Endometrial microvascular endothelial cells (primary cell): ENCODE data around the gene ANAPC4. TPM values are rescaled to one million over a fixed set of nuclear protein-coding genes. Genes with fewer than 3 reads are reported as not detected.
"Not testable (repeated sequence)": the region's sequence is repeated elsewhere in the genome, so short reads cannot be mapped to it uniquely, and the experiment has no call there.

Source experiments
- in situ Hi-C: cut with HindIII; loops from 2 replicates; pipeline ENCODE4 v1.10.0; 2017; ENCODE audit warnings: low sequenced_read_pairs, low pct_unique_long_range_greater_than_20kb; ENCODE audit errors: inconsistent ontology term
- total RNA-seq: library from RNA; depleted of rRNA; stranded (reverse); fragments of >200 nt; gene quantifications from one replicate; pipeline ENCODE4 v1.2.3, GENCODE V29; 2015; ENCODE audit errors: inconsistent ontology term

The ANAPC4 gene, protein sequence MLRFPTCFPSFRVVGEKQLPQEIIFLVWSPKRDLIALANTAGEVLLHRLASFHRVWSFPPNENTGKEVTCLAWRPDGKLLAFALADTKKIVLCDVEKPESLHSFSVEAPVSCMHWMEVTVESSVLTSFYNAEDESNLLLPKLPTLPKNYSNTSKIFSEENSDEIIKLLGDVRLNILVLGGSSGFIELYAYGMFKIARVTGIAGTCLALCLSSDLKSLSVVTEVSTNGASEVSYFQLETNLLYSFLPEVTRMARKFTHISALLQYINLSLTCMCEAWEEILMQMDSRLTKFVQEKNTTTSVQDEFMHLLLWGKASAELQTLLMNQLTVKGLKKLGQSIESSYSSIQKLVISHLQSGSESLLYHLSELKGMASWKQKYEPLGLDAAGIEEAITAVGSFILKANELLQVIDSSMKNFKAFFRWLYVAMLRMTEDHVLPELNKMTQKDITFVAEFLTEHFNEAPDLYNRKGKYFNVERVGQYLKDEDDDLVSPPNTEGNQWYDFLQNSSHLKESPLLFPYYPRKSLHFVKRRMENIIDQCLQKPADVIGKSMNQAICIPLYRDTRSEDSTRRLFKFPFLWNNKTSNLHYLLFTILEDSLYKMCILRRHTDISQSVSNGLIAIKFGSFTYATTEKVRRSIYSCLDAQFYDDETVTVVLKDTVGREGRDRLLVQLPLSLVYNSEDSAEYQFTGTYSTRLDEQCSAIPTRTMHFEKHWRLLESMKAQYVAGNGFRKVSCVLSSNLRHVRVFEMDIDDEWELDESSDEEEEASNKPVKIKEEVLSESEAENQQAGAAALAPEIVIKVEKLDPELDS
- total RNA-seq = 33.5 TPM

DNA sequence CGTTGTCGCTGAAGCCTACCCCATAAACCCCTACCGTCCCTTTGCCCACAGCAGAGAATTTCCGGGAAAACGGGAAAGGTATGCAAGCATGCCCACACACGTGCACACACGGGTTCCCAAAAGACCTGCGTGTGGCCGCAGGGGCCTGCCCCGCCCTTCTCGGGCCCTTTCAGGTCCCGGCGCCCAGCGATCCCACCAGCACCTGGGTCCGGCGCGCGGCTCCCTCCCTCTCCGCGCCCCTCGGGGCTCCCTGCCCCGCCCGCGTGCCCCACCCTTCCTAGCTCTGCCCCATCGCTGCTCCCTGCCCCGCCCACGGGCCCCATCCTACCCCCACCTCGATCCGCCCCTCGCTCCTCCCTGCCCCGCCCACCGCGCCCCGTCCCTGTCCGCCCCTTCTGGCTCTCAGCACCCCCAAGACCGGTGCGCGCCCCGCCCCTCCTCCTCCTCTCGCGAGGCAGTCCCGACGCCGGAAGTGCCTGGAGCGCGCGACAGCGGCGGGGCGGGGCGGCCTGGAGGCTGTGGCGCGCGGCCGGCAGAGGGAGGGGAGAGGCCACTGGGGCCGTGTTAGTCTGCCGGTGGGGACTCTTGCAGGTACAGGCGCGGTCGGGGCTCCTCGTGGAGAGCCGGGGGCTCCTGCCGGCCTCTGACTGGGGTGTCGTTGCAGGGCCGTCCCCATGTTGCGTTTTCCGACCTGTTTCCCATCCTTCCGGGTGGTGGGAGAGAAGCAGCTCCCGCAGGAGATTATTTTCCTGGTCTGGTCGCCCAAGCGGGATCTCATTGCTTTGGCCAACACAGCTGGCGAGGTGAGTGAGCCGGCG is at the start of gene ANAPC4:
Gene ANAPC4 (plus strand): TSS at position 510 of the 818 bp plus-strand sequence. CDS start 165 bp downstream, at position 675.
- in situ Hi-C loops = no loop called here

DNA sequence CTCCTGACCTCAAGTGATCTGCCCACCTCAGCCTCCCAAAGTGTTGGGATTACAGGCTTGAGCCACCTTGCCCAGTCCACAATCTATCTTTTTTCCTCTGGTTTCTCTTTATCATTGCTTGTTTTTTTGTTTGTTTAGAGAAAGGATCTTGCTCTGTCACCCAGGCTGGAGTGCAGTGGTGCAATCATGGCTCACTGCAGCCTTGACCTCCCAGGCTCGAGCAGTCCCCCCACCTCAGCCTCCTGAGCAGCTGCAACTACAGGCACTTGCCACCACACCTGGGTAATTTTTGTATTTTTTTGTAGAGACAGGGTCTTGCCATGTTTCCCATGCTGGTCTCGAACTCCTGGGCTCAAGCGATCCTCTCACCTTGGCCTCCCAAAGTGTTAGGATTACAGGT is 48.6 kb upstream of the ANAPC4 start:
- in situ Hi-C loops = not testable (repeated sequence)

DNA sequence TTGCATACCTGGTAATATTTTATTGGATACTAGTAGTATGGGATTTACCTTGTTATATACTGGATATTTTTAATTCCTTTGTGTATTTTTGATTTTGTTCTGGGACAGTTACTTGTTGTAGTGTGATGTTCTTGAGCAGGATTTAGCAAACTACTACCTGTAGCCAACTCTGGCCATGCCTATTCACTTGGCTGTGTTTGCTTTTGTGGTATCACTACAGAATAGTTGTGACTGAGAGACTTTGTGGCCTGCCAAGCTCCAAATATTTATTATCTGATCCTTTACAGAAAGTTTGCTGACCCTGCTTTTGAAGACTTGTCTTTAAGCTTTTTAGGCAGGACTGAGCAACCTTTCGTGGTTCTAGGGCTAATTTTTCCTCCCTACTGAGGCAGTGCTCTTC is 46.7 kb upstream of the ANAPC4 start:
- in situ Hi-C loops = no loop called here

DNA sequence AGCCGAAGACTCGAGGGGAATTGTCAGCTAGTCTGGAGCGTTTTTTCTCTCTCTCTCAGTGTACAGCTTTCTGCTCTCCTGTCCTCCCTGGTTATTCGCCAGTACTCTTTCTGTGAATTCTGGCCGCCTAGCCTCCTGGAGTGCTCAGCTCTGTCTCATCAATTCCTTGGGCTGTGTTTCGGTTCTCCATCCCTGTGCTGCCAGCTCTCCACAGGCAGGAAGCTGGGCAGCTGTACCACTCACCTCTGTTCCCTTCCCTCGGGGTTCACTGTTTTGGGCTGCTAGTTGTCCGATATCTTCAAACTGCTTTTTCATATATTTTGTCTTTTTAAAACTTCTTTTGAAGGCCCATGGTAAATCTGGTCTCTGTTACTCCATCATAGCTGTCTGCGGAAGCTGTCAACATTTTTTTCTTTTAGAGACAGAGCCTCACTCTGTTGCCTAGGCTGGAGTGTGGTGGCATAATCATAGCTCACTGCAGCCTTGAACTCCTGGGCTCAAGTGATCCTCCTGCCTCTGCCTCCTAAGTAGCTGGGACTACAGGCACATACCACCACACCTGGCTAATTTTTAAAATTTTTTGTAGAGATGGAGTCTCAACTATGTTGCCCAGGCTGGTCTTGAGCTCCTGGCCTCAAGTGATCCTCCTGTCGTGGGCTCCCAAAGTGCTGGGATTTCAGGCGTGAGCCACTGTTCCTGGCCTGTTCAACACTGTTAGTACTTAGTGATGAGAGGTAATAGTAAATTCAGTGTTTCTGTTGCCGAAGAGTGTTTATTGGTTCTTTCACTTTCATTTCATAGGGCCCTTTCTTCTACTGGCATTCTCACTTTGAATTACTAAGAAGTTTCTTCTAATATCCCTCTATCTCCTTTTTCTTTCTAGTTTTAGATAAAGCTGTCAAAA is 45.9 kb upstream of the ANAPC4 start:
- in situ Hi-C loops = no loop called here

DNA sequence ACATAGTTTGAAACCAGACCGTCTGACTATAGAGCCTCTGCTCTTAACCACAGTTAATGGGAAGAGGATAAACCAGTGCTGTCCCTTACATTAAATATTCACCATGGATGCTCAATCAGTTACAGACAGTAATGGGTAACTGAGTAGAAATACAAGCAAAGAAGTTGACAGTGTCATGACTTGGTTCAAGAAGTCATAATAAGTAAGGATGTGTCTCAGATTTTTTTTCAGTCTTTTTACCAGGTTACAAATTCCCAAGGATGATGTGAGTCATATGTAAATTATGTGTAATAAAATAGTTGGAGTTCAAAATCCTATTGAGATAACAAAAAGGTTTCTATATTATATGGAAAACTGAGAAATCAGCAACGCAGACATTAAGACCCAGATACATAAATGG is 33.4 kb upstream of the ANAPC4 start:
- in situ Hi-C loops = no loop called here

DNA sequence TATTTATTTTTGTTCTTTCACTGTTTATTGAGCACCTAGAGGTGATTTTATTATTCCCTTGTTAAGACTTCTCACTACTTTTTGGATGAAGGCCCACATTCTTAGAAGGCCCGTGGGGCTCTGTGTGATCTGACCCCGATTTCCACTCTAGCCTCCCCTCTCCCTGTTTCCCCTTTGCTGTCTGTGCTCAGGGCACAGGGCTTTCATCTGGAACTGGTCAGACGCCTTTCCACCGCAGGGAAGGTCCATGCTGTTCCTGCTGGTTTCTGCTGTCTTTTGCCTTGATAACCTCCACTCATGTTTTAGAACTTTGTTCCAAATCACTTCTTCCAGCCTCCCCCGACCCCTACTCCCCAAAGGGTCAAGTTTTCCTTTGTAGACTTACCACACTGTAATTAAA is 31.3 kb upstream of the ANAPC4 start:
- in situ Hi-C loops = no loop called here

DNA sequence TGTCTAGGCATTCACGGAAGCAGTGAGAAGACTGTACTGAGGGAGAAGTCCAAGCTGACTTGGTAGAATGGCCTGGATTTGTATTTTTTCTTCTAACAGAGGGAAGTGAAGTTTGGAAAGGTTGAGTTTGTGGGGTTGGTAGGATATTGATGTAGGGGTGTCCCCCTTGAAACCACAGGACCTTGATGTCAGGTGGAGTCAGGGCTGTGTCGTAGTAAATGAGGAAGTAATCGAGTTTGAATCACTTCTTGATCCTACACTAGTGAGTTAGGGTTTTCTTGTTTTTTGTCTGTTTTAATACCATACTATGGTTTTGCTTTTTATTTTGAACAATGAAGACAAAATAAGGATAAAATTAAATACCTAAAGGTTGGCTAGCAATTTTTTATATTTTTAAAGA is 30.1 kb upstream of the ANAPC4 start:
- in situ Hi-C loops = no loop called here

DNA sequence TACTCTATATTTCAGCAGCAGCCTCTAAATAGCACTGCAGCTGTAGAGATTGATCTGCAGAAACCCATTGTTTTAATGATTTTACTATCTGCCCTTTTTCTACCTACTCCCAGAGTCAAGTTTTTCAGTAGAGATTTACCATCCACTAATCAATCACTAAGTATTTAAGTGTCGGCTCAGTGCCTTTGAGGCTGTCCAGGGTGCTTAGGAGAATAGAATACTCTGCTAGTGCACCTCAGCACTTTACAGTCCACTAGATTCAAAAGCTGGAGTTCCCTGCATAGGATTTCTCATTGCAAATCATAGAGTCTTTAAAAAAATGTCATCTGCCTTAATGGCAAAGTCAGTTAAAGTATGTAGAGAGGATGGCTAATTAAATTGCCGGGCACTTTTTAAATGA is 29.6 kb upstream of the ANAPC4 start:
- in situ Hi-C loops = no loop called here

DNA sequence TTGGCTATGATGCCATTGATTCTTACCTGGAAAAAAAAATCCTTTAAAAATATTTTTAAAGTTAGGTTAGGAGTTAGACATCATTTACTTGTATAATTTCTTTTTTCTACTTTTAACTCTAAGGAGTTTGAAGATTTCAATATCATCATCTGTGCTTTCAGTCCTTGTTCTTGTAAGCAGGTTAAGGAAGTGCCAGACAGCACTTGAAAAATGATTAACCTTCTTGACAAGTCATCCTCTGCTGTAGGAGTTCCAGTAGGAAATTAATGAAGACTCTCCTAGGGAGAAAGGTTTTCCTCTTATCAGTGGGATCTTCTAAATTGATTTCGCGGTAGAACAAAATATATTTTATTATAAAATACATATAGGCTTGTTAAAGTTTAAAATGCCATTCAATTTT is 29.1 kb upstream of the ANAPC4 start:
- in situ Hi-C loops = no loop called here

DNA sequence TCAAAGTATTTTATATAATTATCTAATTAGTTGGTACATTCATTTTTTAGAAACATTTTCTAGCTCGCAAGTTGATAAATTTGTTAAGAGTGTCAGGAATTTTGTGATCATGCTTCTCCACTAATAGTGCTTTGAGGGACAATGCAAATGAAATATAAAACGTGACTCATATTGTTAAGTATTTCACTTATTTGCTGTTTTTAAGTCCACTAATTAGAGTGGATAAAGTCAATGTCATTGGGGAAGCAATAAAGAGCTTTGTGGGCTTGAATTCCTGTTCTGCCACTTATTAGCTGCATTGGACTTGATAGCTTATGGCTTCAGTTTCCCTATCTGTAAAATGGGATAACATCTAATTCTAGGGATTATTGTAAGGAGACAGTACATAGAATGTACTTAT is 26.5 kb upstream of the ANAPC4 start:
- in situ Hi-C loops = no loop called here

DNA sequence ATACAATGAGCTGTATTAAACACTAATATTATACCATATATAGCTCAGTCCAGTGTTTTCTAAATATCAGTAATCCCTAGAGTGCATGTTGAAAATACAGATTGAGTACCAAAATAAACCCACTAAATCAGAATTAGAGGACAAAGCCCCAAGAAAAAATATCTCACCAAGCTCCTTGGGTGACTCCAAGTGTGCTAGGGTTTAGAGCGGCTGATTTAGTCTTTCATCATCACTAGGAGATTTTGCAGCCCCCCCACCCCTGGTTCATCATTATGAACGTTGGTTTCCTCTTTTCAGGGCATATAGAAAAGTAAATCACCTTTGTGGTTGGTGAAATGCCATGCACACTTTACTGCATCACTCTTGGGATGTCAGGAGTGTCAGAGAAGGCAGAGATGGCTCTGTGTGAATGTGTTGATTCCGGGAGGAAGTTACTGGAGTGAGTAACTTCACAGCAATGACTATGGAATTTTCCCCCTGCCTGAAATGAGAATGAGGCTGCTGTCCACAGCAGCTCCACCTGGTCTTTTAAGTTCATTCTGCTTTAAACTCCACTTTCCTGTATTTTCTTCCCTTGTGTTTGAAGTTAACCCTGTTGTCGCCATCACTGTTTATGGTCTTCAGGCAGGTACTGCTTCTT is 25.2 kb upstream of the ANAPC4 start:
- in situ Hi-C loops = no loop called here

DNA sequence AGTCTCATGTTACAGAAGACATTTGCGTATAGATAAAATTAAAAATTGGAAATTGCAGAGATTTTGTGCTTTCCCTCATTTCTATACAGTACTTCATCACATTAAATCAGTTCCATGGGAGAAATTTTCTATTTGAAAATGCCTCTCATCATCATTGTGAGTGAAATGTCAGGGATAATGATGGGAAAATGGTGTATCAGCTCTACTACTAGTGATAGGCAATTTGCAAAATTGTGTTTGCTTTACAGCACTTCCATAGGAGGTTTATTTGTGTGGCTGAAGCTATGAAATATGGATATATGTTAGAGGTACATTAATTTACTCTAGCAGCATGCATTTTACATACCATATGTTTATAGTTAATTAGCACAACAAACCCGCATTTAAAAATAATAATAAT is 21.0 kb upstream of the ANAPC4 start:
- in situ Hi-C loops = no loop called here

DNA sequence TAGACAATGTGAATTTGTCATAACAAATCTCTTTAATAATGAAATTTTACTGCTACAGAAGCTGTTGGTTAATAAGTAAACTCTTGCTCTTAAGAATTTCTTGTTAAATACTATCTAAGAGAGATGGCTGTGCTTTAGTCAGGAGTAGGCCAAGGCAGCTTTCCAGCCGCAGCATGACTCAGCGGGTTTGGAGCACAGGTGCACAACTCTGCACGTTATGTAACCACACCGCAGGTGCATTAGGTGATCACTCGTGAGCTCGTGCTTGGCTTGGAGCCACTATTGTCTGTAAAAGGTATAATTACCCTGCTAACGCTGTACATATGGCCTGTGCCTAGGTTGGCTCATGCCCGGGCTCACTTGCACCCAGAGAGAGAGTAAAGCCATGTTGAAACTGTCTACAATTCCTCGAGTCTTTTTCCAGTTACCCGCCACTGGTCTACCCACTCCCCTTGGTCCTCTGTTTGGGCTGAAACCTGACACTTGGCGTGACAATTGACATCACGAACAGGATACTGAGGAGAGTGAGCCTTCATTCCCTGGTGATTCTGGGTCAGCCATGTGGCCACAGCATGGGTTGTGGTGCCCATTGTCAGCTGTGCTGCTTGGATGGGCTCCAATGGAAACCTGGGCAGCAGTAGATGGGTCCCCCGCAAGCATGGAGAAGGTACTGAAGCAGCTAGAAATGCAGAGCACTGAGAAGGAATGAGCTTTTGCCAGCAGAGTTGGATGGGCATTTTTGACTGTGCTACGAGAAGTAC is 18.4 kb upstream of the ANAPC4 start:
- in situ Hi-C loops = no loop called here

DNA sequence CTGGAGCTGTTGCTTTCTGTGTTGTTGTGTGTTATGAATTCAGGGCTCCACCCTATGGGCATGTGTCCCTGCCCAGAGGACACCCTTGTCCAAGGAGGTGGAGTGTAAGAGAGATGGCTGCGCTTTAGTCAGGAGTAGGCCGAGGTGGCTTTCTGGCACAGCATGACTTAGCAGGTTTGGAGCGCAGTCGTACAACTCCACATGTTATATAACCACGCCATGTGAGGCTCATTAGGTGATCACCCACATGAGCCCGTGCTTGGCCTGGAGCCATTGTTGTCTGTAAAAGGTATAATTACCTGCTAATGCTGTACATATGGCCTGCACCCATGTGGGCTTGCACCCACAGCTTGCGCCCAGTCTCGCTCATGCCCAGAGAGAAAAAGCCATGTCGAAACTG is 15.8 kb upstream of the ANAPC4 start:
- in situ Hi-C loops = no loop called here

DNA sequence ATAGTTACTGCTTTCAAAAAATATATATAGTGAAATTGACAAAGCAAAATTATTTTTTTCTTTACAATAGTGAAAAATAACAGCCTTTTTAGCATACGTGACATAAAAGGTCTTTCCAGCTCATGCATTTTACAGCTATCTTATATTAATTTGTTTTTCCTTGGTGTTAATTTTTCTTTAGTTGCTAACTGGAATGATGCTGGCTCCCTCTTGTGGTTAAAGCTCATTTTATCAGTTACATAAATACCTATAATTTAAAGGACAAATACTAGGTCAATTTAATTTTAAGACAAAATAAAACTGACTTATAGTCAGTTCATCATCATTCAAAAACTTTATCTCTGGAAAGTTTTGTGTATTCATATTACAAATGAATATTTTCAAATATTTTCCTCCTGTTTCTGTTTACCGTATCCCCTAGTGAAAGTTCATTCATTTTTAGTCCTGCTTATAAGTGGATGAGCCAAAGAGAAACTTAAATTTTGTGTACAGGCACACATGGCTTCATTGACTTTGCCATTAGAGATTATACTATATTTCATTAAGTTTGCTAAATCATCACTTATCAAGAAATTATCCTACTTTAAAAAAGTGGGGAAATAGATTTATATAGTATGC is 9.9 kb upstream of the ANAPC4 start:
- in situ Hi-C loops = no loop called here

DNA sequence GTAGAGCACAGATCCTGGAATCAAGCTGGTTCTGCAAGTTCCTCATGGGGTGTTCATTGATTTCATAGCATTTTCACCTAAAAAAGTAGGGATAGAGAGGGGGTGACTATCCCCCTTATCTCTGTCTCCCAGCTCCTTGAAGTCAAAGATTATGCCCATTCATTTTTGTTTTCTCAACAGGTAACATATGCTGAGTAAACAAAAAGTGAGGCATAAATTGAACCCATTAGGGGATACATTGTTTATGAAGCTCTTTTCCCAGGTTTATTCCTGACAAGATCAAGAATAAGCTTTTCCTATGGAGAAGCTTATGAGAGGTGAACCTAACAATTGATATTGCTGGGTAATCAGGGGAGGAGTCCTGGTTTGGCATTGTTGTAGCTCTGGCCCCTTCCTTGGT is 9.2 kb upstream of the ANAPC4 start:
- in situ Hi-C loops = no loop called here

DNA sequence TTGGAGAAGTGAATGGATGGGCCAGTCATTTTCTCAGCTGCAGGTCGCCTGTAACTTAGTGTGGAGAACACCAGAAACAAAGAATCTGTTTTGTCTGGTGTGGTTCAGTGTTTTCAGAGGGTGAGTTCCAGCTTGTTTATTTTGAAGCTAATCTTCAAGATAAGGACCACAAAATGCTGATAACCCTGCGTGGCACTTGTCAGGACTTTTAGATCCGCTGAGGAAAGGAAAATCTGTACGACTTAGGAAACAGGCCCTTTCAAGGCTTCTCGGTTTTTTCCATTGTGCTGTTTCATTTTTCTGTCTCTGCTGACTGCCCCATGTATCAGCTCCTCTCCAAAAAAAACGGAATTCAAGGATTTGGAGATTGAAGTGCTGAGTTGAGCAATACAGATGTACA is 8.7 kb upstream of the ANAPC4 start:
- in situ Hi-C loops = no loop called here
